ENCODE results near the gene TTC16.

The TTC16 gene

GRCh38 chr9:127698985-127699670 is 16.8 kb upstream of the TTC16 start:
- peak; percentile 82 for DNase-seq (ENCODE audit: low read depth)

DNA sequence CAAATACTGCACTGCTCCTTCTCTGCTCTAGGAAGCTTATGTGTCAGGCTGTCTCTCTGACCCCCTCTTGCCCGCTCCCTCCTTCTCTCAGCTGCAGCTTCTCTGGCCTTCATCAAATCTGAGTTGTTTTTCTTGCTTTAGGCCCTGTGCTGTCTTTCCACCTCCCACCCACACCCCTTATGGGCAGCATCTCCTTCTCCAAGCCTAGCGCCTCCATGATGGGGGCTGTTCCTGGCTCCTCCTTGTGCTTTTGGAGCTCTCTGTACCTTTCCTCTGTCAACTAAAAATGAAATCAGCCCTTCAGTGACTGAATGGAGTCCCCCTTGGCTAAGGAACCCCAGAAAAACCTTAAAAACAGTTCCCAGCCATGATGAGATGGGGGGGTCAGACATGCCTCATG is 15.7 kb upstream of the TTC16 start:
- no peak for DNase-seq (ENCODE audit: low read depth)

DNA sequence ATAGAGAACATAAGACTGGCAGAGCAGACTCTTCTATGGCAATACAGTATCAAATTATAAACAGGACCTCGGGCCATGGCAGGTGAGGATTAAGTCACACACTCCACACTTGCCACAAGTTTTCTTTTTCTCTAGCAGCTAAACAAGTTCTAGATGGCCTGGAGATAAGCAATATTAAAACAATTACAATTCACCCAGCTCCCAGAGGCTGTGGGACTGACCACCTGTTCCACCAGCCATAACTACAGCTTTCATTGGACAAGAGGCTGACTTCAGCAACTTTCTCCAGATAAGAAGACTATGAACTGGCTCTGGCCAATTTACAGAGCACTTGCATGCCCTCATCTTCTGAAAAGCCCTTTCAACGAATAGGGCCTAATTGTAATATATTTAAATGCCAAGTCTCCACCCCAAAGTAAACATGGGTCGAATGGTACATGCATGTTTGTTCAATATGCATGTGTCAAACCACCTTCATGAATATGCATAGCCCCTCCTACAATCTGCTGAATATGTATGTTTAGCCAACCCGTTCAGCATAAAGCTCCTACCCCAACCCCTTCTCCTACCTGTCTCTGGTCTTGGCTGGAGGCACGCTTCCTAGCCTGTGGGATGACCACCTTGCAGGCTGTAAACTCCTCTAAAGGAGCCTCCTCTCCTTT is 15.2 kb upstream of the TTC16 start:
- DNase-seq (ENCODE audit: low read depth): no peak

DNA sequence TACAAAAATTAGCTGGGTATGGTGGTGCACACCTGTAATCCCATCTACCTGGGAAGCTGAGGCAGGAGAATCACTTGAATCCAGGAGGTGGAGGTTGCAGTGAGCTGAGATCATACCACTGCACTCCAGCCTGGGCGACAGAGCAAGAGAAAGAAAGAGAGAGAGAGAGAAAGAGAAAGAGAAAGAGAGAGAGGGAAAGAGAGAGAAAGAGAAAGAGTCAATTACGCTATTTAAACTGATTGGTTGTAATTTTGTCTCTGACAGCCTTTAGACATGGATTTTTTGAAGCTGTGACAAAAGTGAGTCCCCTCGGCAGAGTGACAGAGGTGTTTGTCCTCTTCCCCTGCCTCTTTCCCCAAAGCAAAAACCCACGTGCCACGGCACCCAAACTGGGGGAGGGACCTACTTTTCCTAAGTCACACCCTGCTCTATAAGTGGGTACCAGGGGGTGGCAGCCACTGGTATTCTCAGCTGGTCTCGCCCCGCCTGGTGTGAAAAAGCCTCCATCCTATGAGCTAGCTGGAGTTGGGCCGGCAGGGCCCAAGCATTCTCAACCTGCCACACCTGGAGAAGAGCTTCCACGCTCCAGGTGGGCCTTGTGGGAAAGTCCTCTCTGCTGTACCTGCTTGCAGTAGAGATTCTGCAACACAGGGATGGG is 12.5 kb upstream of the TTC16 start:
- DNase-seq (ENCODE audit: low read depth): no peak

DNA sequence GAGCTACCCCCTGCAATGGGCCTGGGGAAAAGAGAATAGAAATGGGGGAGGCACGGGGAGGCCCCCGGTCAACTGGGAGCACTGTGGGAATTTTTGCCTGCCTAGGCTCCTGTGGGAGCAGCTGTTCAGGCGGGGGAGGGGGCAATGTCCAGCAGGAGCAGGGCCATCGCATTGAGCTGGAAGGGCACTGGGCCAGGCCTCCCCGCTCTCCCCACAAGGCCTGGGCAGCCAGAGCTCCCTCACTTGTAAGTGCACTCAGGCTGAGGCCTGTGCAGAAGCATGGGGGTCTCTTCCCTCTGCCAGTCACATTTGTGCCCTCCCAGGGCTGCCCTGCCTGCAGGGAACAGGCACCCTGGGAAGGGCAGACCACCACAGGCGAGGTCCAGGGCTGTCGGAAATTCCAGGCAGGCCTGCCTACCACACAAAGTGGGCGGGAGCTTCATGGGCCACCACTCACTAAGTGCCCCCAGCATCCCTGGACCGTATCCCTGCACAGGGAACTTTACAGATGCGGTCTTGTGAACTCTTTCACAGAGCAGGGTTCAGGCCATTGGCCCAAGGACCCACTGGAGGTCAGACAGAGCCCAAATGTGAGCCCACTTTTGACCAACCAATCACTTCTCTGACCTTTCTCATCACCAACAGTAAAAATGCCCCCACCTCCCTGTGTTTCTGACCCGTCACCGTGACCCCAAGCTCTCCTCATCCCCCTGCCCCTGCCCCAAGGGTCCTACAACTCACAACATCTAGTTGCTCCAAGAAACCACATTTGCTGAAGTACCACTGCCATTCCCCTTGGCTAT is 10.1 kb upstream of the TTC16 start:
- no peak for DNase-seq (ENCODE audit: low read depth)

DNA sequence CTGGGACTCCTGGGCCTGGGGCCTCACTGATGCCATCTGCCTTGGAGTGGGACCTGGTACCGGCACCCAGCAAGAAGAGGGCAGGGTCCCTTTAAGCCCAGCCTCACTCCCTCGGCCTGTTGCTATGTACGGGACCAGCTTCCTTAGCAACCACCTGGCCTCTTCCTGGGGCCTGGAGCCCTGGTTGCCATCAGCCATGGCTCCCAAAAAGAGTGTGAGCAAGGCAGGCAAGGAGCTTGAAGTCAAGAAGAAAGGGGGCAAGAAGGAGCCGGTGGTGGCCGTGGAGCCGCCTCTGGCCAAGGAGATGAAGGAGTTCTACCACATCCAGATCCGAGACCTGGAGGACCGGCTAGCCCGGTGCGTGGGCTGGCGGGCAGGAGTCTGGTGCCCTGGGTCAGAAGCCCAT is 9.0 kb upstream of the TTC16 start, which contains the start of gene CFAP157:
CFAP157 (plus strand) TSS at position 153 of the 406 bp plus-strand sequence; CDS start at position 197, 44 bp downstream.
- DNase-seq (ENCODE audit: low read depth): no peak

DNA sequence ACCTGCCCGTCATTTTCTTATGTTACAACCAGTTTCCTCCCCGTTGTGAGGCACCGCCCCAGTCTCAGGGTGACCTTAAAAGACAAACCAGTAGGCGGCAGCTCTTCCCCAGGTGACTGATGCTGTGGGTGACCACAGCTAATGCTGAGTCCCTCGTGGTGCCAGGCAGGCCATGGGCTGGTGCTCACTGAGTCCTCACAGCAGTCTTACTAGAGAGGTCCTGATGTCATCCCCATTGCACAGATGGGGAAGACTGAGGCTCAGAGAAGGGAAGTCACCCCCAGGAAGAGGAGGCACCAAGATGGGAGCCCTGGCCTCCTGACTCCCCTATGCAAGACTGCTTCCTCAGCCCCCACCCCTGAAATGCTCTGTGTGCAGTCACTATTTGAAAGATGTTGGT is 8.1 kb upstream of the TTC16 start:
- peak; percentile 17 for DNase-seq (ENCODE audit: low read depth)

DNA sequence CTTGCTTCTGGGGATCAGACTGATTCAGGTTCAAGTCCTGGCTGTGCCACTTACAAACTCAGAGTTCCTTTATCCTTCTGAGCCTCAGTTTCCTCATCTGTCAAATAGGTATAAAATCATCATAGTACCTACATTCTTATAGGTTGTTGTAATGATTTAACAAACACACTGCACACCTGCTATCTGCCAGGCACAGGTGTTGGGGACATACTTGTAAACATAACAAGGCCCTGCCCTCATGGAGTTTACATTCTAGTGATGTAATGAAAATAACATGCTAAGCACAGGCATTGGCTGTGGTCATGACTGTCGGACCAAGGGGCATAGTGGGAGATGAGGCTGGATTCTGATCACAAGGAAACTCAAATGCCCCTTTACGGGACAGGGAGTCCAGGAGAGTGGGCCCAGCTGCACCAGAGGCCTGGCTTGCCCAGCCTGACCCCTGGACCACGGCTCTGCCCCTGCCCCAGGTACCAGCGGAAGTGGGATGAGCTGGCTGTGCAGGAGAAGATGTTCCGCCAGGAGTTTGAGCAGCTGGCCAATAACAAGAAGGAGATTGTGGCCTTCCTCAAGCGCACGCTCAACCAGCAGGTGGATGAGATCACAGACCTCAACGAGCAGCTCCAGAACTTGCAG is 6.8 kb upstream of the TTC16 start:
- DNase-seq (ENCODE audit: low read depth): no peak

GRCh38 chr9:127710204-127710783 is 5.6 kb upstream of the TTC16 start:
- DNase-seq (ENCODE audit: low read depth): no peak

DNA sequence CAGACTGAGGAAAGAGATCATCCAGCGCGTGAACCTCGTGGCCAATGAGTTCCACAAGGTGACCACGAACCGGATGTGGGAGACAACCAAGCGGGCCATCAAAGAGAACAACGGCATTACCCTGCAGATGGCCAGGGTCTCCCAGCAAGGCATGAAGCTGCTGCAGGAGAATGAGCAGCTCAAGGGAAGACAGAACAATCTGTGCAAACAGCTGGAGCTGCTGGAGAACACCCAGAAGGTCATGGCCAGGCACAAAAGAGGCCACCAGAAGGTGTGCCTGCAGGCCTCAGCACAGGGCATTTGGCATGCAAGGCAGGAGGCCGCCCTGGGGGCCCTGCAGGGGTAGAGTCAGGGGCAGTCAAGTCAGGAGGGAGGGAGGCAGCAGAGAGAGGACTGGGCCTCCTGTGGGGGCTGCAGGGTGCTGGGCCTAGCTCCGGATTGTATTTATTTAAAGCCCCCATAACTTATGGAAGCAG is 4.6 kb upstream of the TTC16 start:
- no peak for DNase-seq (ENCODE audit: low read depth)

- DNase-seq (ENCODE audit: low read depth): no peak
These were observed 4.0 kb upstream of the TTC16 start for GRCh38 chr9:127711831-127712274.

DNA sequence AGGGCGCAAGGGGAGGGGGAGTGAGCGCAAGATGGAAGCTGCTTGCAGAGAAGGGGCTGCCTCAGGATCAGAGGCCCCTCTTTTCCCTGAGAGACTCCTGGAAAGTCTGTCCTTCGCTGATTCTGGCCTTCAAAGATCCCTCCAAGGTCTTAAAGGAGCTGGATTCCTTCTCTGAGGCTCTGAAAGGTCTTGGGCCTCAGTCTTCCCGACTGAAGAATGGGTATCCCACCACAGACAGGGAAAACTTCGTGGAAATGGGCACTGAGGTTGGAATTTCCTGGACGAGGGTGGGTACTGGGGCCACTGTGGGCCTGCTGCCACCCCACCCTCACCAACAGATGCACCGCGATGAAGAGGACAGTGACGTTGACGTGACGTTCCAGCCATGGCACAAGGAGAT is 3.5 kb upstream of the TTC16 start:
- no peak for DNase-seq (ENCODE audit: low read depth)

GRCh38 chr9:127712867-127713266 is 3.0 kb upstream of the TTC16 start:
- no peak for DNase-seq (ENCODE audit: low read depth)

DNA sequence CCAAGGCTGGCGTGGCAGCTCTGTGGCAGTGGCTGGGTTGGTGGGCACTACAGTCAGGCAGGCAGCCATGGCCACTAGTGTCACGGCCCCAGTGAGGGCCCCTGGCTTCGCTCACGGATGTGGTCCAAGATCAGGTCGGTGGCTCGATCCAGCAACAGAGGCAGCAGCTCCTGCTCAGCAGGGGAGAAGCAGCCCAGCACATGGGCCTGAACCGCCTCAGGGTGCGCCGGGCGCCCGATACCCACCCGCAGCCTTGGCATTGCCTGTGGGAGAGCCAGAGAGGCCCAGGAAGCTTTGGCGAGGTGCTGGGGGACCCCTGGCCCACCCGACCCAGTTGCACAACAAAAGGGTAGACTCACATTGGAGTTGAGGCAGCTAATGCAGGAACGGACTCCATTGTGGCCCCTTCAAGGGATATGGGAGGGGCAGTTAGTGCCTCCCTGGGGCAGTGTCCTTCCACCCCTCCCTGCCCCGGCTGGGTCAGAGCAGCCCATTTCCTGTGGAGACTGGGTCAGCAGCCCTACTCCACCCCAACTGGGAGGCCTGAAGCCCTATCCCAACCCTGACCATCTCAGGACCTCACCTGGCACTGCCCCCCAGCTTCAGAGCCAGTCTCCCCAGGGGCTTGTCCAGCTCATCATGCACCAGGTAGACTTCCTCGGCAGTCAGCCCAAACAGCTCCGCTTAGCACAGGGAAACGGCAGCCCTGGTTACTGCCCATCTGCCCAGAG is 1.7 kb upstream of the TTC16 start:
- DNase-seq (ENCODE audit: low read depth): no peak

DNA sequence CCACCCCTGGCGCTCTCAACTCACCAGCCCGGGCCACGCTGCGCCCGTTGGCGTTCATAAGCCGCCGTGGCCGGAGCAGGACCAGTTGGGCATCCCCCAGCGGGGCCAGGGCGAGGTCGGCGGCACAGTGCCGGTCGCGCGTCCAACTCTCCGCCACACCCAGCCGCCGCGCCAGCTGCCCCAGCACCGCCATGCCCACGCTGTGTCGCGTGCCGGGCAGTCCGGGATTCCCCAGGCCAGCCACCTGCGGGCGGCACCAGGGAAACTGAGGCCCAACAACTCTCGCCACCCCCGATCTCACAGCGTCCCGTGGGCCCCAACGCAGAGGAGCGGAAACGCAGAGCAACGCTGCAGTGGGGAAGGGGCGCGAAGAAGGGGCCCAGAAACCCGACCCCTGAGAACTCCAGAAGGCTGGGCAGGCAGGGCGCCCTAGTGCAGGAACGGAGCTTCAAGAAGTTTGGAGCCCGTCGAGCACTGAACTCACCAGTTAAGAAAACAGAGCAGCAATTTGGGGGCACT is 869 bp upstream of the TTC16 start:
- DNase-seq (ENCODE audit: low read depth): no peak

DNA sequence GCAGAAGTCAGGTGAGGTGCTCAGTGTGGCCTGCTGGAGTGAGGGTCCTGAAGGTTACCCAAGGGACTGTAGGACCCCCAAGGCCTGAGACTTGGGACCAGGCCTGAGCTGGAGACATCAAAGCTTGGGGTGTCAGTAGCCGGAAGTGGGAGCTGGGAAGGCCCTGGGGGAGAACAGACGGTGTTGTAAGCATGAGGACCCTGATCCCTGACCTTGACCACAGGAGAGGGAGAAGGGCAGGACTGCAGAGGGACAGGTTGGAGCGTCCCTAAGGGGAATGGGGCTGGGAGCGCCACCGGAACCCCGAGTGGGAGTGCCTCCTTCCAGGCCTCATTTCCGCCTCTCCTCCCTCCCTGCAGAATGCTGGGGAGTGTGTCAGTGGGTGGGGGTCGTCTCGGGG is 533 bp downstream of the TTC16 start:
- DNase-seq (ENCODE audit: low read depth): no peak

DNA sequence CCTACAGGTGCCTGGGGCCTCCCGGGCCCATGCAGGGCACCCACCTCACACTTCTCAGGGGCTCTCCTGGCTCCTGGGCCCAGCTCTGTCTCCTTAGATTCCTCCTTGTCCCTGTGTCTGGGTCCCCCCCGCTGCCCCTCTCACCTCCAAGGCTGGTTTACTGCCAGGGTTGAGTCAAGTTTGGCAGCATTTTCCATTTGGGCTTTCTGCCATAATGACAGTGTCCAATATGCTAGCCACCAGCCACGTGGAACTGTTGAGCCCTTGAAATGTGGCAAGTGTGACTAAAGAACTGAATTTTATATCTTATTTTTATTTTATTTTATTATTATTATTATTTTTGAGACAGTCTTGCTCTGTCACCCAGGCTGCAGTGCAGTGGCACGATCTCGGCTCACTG is 1.9 kb downstream of the TTC16 start:
- no peak for DNase-seq (ENCODE audit: low read depth)

DNA sequence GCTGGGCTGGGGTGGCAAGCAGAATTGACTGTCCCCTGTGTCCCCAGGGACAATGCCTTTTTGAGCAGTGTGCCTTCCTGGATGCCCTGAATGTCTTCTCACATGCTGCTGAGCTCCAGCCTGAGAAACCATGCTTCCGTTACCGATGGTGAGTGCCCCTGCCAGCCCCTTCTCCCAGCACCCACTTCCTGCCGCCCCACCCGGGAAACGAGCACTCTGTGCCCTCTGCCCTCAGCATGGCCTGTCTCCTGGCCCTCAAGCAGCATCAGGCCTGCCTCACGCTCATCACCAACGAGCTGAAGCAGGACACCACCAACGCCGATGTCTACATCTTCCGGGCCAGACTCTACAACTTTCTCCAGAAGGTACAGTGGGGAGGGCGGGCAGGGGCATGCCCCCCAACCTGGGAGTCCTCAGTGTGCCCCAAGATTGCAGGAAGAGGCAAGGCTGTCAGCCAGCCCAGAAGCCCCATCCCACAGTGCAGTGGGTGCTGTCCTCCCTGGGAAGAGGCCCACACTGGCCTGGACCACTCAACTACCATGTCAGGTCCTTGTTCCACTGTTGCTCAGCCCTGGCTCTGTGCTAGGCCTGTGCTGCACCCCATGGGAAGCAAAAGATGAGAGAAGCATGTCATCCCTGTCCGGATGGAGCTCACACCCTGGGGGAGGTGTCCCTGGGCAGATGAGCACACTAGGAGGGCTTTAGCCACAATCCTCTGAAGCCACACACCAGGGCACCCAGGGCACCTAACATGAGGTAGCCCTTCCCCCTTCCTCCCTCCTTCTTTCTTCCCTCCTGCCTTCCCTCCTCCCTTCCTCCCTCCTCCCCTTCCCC is 4.4 kb downstream of the TTC16 start:
- no peak for DNase-seq (ENCODE audit: low read depth)

DNA sequence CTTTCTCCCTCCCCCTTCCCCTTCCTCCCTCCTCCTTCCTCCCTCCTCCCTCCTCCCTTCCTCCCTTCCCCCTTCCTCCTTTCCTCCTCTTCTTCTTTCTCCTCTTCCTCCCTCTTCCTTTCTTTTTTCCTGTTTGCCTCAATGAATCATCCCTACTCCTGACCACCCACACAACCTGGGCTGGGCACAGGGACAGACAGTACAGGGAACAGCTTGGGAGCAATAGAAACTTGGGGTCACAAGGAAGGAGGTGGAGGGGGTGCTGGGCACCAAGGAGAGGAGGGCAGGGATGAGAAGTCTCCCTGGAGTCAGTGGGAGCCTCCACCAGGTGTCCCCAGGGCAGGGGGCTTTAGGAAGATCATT is 5.0 kb downstream of the TTC16 start:
- DNase-seq (ENCODE audit: low read depth): no peak

- no peak for DNase-seq (ENCODE audit: low read depth)
These were observed 5.5 kb downstream of the TTC16 start for GRCh38 chr9:127721391-127721821.

Data from activated gamma-delta T cell treated with anti-CD3 and anti-CD28 coated beads, Interleukin-2, amount 50 U/mL, for 16 hours (primary cell).